DND-41 (cell line): ENCODE results near the gene OR6V1.

Source experiments
- ATAC-seq: fragments of 200-7000 bp; cut with Tn5 transposase; 3 replicates; pipeline ENCODE4 v1.9.1; 2021; ENCODE audit warnings: low read depth; ENCODE audit not compliant: insufficient read depth
- DNase-seq: peaks from one replicate; pipeline ENCODE4 v3.0.0-alpha.2; 2020
- H2AFZ ChIP-seq: 2 replicates; pipeline ENCODE4 v1.6.0; 2012; ENCODE audit warnings: low read depth, low read length
- H3K27ac ChIP-seq: 2 replicates; pipeline ENCODE4 v1.5.1; 2012; ENCODE audit warnings: low read length, inconsistent platforms
- H3K27me3 ChIP-seq: fragments of 200-600 bp; sonication (generic); 2 replicates; pipeline ENCODE4 v1.6.0; 2012; ENCODE audit warnings: low read length, mild to moderate bottlenecking, inconsistent platforms; ENCODE audit not compliant: insufficient read depth, poor library complexity
- H3K36me3 ChIP-seq: 2 replicates; pipeline ENCODE4 v1.5.1; 2012; ENCODE audit warnings: low read length, inconsistent platforms; ENCODE audit not compliant: insufficient read depth
- H3K4me1 ChIP-seq: 2 replicates; pipeline ENCODE4 v1.5.1; 2012; ENCODE audit warnings: mild to moderate bottlenecking, low read length; ENCODE audit not compliant: insufficient read depth
- H3K4me2 ChIP-seq: 2 replicates; pipeline ENCODE4 v1.6.0; 2012; ENCODE audit warnings: mild to moderate bottlenecking, moderate library complexity, low read length, inconsistent platforms; ENCODE audit not compliant: insufficient read depth
- H3K4me3 ChIP-seq, 2 experiments: fragments of 200-600 bp in 1 of 2; shearing (Covaris generic) in 1 of 2; 2 replicates each; pipeline ENCODE4 v1.5.1; 2012 to 2016; ENCODE audit warnings: inconsistent platforms in 2 of 2, low read length in 2 of 2, mild to moderate bottlenecking in 2 of 2, low read depth in 1 of 2, moderate library complexity in 1 of 2
- H3K79me2 ChIP-seq: 2 replicates; pipeline ENCODE4 v1.6.0; 2012; ENCODE audit warnings: low read length, inconsistent platforms; ENCODE audit not compliant: insufficient read depth
- H3K9ac ChIP-seq: 2 replicates; pipeline ENCODE4 v1.6.0; 2012; ENCODE audit warnings: low read depth, mild to moderate bottlenecking, inconsistent platforms, low read length, moderate library complexity
- H3K9me3 ChIP-seq: 2 replicates; pipeline ENCODE4 v1.5.1; 2012; ENCODE audit warnings: low read length, moderate library complexity, mild to moderate bottlenecking, inconsistent platforms; ENCODE audit not compliant: insufficient read depth, severe bottlenecking
- H4K20me1 ChIP-seq: 2 replicates; pipeline ENCODE4 v1.6.0; 2012; ENCODE audit warnings: low read length; ENCODE audit not compliant: insufficient read depth
- CTCF ChIP-seq: IDR thresholded peaks from 2 replicates; pipeline ENCODE4 v1.5.1; 2012; ENCODE audit warnings: borderline replicate concordance, low read length, moderate library complexity, mild to moderate bottlenecking; ENCODE audit not compliant: poor library complexity, severe bottlenecking; ENCODE audit errors: extremely low read depth
- EZH2 ChIP-seq: IDR thresholded peaks from 3 replicates; pipeline ENCODE4 v1.6.1; 2012; ENCODE audit warnings: borderline replicate concordance, low read depth, mild to moderate bottlenecking, moderate library complexity, low read length, inconsistent platforms; ENCODE audit not compliant: severe bottlenecking

The OR6V1 gene

DNA sequence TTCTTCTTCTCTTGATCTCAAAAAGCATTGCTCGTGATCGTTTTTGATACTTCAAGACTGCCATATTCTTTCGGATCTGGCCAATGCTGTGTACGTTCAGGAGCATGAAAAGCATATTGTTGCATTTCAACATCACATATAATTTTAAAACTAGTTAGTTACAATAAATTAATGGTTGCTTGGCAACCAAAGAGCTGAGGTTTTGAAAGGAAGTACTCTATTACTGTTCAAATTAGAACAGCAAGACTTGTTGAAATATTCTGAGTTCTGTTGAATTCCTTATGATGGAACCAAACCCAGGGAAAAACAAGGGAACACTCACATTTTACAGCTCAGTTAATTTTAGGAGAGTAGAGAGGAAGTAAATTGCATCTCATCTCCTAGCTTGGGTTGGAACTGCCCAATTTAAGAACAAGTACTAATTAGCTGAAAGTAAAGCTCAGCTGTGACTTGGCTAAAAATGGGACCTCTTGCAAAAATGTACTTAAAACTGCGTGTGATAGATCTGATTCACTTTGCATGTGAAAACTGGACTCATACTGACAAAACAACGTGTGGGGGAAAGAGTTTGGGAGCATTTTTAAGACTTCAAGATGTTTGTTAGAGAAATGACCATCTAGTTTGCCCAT, 46.4 kb upstream of the OR6V1 start:
- ATAC-seq (no peak), DNase-seq (no peak)
- Histone ChIP-seq H2AFZ (no peak overlapping the region), H3K4me2 (no peak overlapping the region), H3K4me3 (no peak overlapping the region), H4K20me1 (no peaks in the 10 kb centered on the region), H3K9me3 (peaks cover 5% of the 10 kb centered on the region), H3K9ac (no peak overlapping the region), H3K27me3 (no peaks in the 10 kb centered on the region), H3K36me3 (no peaks in the 10 kb centered on the region), H3K79me2 (no peaks in the 10 kb centered on the region), H3K4me1 (peaks cover 36% of the 10 kb centered on the region), H3K27ac (no peak overlapping the region; the same call in 1 of the 2 replicates)
- TF ChIP-seq EZH2: no peak
- TF ChIP-seq CTCF: no peak

DNA sequence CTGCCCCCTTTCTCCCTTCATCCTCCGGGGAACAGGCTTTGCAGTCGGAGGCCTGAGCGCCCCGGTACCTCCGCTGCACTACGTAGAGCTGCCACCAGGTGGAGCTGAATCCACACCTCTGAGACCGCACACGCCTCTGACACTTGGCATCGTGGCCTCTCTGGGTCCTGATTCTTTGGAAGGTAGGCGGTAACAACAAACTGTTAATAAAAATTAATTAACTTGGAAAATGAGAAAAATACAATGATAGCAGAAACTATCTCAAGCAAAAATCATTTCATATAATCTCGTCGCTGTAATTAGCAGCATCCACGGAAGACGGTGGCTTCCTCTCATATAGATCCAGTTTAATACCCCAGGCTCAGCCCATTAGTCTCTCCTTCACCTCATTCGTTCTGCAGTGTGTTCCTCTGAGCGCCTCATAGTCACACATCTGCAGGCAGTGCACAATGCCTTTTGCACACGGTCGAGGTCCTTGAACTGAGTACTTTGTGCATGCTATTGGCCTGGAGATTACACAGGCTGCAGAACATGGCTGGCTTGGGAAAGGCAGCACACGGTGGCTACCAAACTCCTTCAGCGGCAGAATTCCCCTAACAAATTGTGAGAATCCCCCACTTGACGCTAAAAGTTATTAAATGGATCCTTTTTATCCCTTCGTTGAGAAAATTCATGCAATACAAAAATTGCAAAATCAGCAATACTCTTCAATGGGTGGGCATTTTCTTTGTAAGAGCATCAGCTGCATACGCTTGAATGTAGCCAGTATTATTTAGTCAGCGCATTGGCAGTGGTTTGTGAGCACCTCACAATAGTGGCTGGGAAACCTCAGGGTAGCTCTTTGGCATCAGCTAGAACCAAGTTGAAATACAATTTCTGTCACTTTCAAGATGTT, 43.9 kb upstream of the OR6V1 start:
- no peak overlapping the region; the same call in 1 of the 2 replicates for H2AFZ ChIP-seq
- no peaks in the 10 kb centered on the region for H3K27me3 ChIP-seq
- no peaks in the 10 kb centered on the region for H3K36me3 ChIP-seq
- no peak overlapping the region for H3K4me3 ChIP-seq
- DNase-seq: peak; percentile 85
- no peak overlapping the region for H3K27ac ChIP-seq
- no peaks in the 10 kb centered on the region for H4K20me1 ChIP-seq
- peak; percentile 93 for ATAC-seq
- H3K9ac ChIP-seq: no peak overlapping the region
- peaks cover 29% of the 10 kb centered on the region for H3K4me1 ChIP-seq
- TF ChIP-seq EZH2 (no peak), CTCF (peak; percentile 98)
- H3K9me3 ChIP-seq: no peaks in the 10 kb centered on the region
- no peak overlapping the region for H3K4me2 ChIP-seq
- H3K79me2 ChIP-seq: no peaks in the 10 kb centered on the region

- H3K36me3 ChIP-seq: no peaks in the 10 kb centered on the region
- no peak for DNase-seq
- H3K9me3 ChIP-seq: no peaks in the 10 kb centered on the region
- H3K79me2 ChIP-seq: no peaks in the 10 kb centered on the region
- no peak overlapping the region for H3K4me2 ChIP-seq
- H3K27me3 ChIP-seq: no peaks in the 10 kb centered on the region
- ATAC-seq: no peak
- H2AFZ ChIP-seq: no peak overlapping the region
- no peak overlapping the region for H3K4me3 ChIP-seq
- H3K27ac ChIP-seq: no peak overlapping the region
- H3K9ac ChIP-seq: no peak overlapping the region
- H3K4me1 ChIP-seq: peaks cover 8% of the 10 kb centered on the region; the same call in 1 of the 2 replicates
- H4K20me1 ChIP-seq: no peaks in the 10 kb centered on the region
- TF ChIP-seq CTCF (no peak), EZH2 (no peak)
Measured at GRCh38 chr7:143012001-143012400, 40.1 kb upstream of the OR6V1 start.
